ENCODE data around the gene ATP8A2. TPM values are rescaled to one million over a fixed set of nuclear protein-coding genes. Genes with fewer than 3 reads are reported as not detected.

The ATP8A2 gene
- total and polyA plus RNA-seq, 4 donors = 0.01 to 0.08 (median 0.05) TPM; not detected in 1

DNA sequence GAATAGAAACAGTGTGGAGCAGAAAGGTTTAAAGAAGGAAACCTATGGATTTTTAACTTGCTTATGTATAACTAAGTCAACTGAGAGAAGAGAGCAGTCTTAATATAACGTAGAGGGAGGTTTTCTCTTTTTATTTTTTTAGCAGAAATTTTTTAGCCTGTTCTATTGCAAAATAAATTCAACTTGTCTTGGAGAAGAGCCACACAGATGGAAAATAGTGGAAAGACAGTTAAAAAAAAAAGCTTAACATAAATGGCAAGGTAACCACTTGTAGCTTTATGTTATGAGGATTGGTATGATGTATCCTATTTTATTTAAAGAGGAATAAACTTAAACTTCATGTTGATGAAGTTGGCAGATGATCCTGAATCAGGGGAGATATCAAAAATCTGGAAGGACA is 367.6 kb downstream of the ATP8A2 start (continued):
- TF ChIP-seq, protein P1, sequence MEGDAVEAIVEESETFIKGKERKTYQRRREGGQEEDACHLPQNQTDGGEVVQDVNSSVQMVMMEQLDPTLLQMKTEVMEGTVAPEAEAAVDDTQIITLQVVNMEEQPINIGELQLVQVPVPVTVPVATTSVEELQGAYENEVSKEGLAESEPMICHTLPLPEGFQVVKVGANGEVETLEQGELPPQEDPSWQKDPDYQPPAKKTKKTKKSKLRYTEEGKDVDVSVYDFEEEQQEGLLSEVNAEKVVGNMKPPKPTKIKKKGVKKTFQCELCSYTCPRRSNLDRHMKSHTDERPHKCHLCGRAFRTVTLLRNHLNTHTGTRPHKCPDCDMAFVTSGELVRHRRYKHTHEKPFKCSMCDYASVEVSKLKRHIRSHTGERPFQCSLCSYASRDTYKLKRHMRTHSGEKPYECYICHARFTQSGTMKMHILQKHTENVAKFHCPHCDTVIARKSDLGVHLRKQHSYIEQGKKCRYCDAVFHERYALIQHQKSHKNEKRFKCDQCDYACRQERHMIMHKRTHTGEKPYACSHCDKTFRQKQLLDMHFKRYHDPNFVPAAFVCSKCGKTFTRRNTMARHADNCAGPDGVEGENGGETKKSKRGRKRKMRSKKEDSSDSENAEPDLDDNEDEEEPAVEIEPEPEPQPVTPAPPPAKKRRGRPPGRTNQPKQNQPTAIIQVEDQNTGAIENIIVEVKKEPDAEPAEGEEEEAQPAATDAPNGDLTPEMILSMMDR (IDR thresholded peaks at IDR 0.05; ENCODE audit: low read depth, low read length, missing input control) = no peak
- no peak for TF ChIP-seq RAD21 (IDR thresholded peaks at IDR 0.05)

DNA sequence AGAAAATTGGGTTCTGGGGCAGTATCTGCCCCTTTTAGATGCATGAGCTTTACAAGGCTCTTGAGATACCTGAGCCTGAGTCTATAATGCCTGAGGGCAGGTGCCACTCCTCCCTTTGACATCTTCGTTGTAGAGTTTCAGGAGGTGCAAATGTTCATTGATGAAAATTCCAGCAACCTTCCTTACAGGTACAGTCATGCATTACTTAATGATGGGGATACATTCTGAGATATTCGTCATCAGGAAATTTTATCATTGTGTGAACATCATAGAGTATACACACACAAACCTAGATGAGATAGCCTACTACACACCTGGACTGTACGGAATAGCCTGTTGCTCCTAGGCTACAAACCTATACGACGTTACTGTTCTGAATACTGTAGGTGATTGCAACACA is 370.0 kb downstream of the ATP8A2 start:
- no peak for DNase-seq (ENCODE audit: low spot score)
- 93% methylated on average over 5 of the region's 5 CpGs for WGBS
- TF ChIP-seq FOXA1 (IDR thresholded peaks at IDR 0.05) (no peak), TAF1 (conservative IDR thresholded peaks at IDR 0.05) (no peak), RAD21 (IDR thresholded peaks at IDR 0.05) (no peak), HNF4G (IDR thresholded peaks at IDR 0.05) (no peak), GABPA (IDR thresholded peaks at IDR 0.05 in 1 of 2, conservative IDR thresholded peaks at IDR 0.05 in 1 of 2) (no peak), SP1 (IDR thresholded peaks at IDR 0.05) (no peak), RXRA (IDR thresholded peaks at IDR 0.05) (no peak), YY1 (IDR thresholded peaks at IDR 0.05) (no peak), EGR1 (IDR thresholded peaks at IDR 0.05; ENCODE audit: low read depth in 2 of 2) (no peak), HNF4A (conservative IDR thresholded peaks at IDR 0.05) (no peak)
- TF ChIP-seq, protein P2, sequence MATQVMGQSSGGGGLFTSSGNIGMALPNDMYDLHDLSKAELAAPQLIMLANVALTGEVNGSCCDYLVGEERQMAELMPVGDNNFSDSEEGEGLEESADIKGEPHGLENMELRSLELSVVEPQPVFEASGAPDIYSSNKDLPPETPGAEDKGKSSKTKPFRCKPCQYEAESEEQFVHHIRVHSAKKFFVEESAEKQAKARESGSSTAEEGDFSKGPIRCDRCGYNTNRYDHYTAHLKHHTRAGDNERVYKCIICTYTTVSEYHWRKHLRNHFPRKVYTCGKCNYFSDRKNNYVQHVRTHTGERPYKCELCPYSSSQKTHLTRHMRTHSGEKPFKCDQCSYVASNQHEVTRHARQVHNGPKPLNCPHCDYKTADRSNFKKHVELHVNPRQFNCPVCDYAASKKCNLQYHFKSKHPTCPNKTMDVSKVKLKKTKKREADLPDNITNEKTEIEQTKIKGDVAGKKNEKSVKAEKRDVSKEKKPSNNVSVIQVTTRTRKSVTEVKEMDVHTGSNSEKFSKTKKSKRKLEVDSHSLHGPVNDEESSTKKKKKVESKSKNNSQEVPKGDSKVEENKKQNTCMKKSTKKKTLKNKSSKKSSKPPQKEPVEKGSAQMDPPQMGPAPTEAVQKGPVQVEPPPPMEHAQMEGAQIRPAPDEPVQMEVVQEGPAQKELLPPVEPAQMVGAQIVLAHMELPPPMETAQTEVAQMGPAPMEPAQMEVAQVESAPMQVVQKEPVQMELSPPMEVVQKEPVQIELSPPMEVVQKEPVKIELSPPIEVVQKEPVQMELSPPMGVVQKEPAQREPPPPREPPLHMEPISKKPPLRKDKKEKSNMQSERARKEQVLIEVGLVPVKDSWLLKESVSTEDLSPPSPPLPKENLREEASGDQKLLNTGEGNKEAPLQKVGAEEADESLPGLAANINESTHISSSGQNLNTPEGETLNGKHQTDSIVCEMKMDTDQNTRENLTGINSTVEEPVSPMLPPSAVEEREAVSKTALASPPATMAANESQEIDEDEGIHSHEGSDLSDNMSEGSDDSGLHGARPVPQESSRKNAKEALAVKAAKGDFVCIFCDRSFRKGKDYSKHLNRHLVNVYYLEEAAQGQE (IDR thresholded peaks at IDR 0.05) = no peak
- TF ChIP-seq, protein P3, sequence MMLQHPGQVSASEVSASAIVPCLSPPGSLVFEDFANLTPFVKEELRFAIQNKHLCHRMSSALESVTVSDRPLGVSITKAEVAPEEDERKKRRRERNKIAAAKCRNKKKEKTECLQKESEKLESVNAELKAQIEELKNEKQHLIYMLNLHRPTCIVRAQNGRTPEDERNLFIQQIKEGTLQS (IDR thresholded peaks at IDR 0.05) = no peak
- TF ChIP-seq, protein P1 (IDR thresholded peaks at IDR 0.05; ENCODE audit: low read depth, low read length, missing input control) = no peak
- TF ChIP-seq, protein P4, sequence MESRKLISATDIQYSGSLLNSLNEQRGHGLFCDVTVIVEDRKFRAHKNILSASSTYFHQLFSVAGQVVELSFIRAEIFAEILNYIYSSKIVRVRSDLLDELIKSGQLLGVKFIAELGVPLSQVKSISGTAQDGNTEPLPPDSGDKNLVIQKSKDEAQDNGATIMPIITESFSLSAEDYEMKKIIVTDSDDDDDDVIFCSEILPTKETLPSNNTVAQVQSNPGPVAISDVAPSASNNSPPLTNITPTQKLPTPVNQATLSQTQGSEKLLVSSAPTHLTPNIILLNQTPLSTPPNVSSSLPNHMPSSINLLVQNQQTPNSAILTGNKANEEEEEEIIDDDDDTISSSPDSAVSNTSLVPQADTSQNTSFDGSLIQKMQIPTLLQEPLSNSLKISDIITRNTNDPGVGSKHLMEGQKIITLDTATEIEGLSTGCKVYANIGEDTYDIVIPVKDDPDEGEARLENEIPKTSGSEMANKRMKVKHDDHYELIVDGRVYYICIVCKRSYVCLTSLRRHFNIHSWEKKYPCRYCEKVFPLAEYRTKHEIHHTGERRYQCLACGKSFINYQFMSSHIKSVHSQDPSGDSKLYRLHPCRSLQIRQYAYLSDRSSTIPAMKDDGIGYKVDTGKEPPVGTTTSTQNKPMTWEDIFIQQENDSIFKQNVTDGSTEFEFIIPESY (IDR thresholded peaks at IDR 0.05) = no peak
- H3K9ac ChIP-seq (ENCODE audit: low read depth in 1 of 2, low read length in 2 of 2) = no peak overlapping the region
- peaks cover 0 to 2% (median 0%) of the 10 kb centered on the region in 4 donors for H3K27me3 ChIP-seq (ENCODE audit: control insufficient read depth in 4 of 4, insufficient read depth in 4 of 4, low read length in 3 of 4)
- no peak overlapping the region for H3K27ac ChIP-seq (ENCODE audit: low read depth in 1 of 2, low read length in 2 of 2)
- no peaks in the 10 kb centered on the region for H3K36me3 ChIP-seq (ENCODE audit: control insufficient read depth in 4 of 4, insufficient read depth in 3 of 4, low read depth in 1 of 4, low read length in 3 of 4)
- H3K4me3 ChIP-seq (ENCODE audit: low read depth in 1 of 3, low read length in 3 of 3) = no peak overlapping the region
- H3K9me3 ChIP-seq (ENCODE audit: control insufficient read depth in 4 of 4, low read length in 3 of 4) = peaks cover 0 to 10% (median under 1%) of the 10 kb centered on the region in 4 donors
- H3K4me1 ChIP-seq (ENCODE audit: control insufficient read depth in 4 of 4, insufficient read depth in 4 of 4, low read length in 3 of 4) = peaks cover 0 to 9% (median 2%) of the 10 kb centered on the region in 4 donors

Measured in liver (tissue), 9 donors.